Peyer's patch (tissue), 4 donors: ENCODE data around the gene SLC7A11. TPM values are rescaled to one million over a fixed set of nuclear protein-coding genes. Genes with fewer than 3 reads are reported as not detected.

ENCODE experiments used
- DNase-seq, 3 donors: peaks; one replicate each; pipeline ENCODE4 v3.0.0-alpha.2; 2017 to 2019
- H3K27ac ChIP-seq, 4 donors: fragments of 200-600 bp; sonication (generic); one replicate each; pipeline ENCODE4 v1.5.1; 2016 to 2019
- H3K27me3 ChIP-seq, 2 donors: fragments of 200-600 bp; sonication (generic); one replicate each; pipeline ENCODE4 v1.5.1; 2019
- H3K36me3 ChIP-seq, 3 donors: fragments of 200-600 bp; sonication (generic); one replicate each; pipeline ENCODE4 v1.5.1; 2016 to 2019
- H3K4me1 ChIP-seq, 4 donors: fragments of 200-600 bp; sonication (generic); one replicate each; pipeline ENCODE4 v1.5.1; 2016 to 2019
- H3K4me3 ChIP-seq, 4 donors: fragments of 200-600 bp; sonication (generic); 1 replicate in 3 of 4; 2 replicates in 1 of 4; pipeline ENCODE4 v1.5.1; 2016 to 2019; ENCODE audit warnings: mild to moderate bottlenecking in 1 of 4
- H3K9me3 ChIP-seq, 4 donors: fragments of 200-600 bp; sonication (generic); one replicate each; pipeline ENCODE4 v1.5.1; 2016 to 2019; ENCODE audit warnings: mild to moderate bottlenecking in 1 of 4
- CTCF ChIP-seq, 6 experiments: fragments of 450-650 bp in 4 of 6; fragments of 200-600 bp in 2 of 6; sonication (generic) in 1 of 6; IDR thresholded peaks; one replicate each; pipeline ENCODE4 v1.5.1; 2017 to 2019; ENCODE audit warnings: antibody characterized with exemption in 6 of 6, mild to moderate bottlenecking in 3 of 6, moderate library complexity in 1 of 6
- POLR2A ChIP-seq, 2 donors: fragments of 450-650 bp; IDR thresholded peaks; one replicate each; pipeline ENCODE4 v1.5.1; 2017; ENCODE audit warnings: antibody characterized with exemption in 2 of 2, mild to moderate bottlenecking in 2 of 2, moderate library complexity in 2 of 2
- total RNA-seq, 4 donors: library from RNA; depleted of rRNA; stranded (reverse); fragments of >200 nt; gene quantifications; one replicate each; pipeline ENCODE4 v1.1.0, GENCODE V29; 2016

SLC7A11 gene
- total RNA-seq, result under 1 TPM; under 0.01 to 0.88 (median 0.64) TPM

GRCh38 chr4:138242076-138242833 is at the start of gene SLC7A11:
SLC7A11 (minus strand) TSS chr4:138242349; CDS start chr4:138242069, 280 bp downstream.
- no peaks in the 10 kb centered on the region for H3K9me3 ChIP-seq
- DNase-seq, result peak; percentile 27 to 78 (median 62)
- H3K36me3 ChIP-seq, result no peaks in the 10 kb centered on the region
- peak in 3 of 6 experiments; percentile 38 to 50 (median 40) for TF ChIP-seq CTCF (IDR thresholded peaks at IDR 0.05)
- TF ChIP-seq POLR2A (IDR thresholded peaks at IDR 0.05), result peak; percentile 51 to 57
- H3K27me3 ChIP-seq, result no peaks in the 10 kb centered on the region
- no peaks in the 10 kb centered on the region for H3K4me1 ChIP-seq
- peak within 1 kb of the TSS in 3 of 4 donors; percentile 41 to 53 (median 49) for H3K27ac ChIP-seq
- peak within 1 kb of the TSS; percentile 7 to 42 (median 28) for H3K4me3 ChIP-seq

GRCh38 chr4:138291431-138291830 is 49.3 kb upstream of the SLC7A11 start:
- no peaks in the 10 kb centered on the region for H3K4me1 ChIP-seq

GRCh38 chr4:138290805-138291204 is 48.7 kb upstream of the SLC7A11 start:
- no peak overlapping the region for H3K4me3 ChIP-seq
- no peaks in the 10 kb centered on the region for H3K9me3 ChIP-seq
- DNase-seq, result no peak
- H3K4me1 ChIP-seq, result no peaks in the 10 kb centered on the region
- H3K27me3 ChIP-seq, result no peaks in the 10 kb centered on the region
- no peaks in the 10 kb centered on the region for H3K36me3 ChIP-seq
- TF ChIP-seq CTCF (IDR thresholded peaks at IDR 0.05) (no peak), POLR2A (IDR thresholded peaks at IDR 0.05) (no peak)
- no peak overlapping the region for H3K27ac ChIP-seq

More at GRCh38 chr4:138291431-138291830, 49.3 kb upstream of the SLC7A11 start:
- H3K27me3 ChIP-seq, result no peaks in the 10 kb centered on the region
- H3K27ac ChIP-seq, result no peak overlapping the region
- H3K36me3 ChIP-seq, result no peaks in the 10 kb centered on the region
- no peak overlapping the region for H3K4me3 ChIP-seq
- no peaks in the 10 kb centered on the region for H3K9me3 ChIP-seq
- TF ChIP-seq CTCF (IDR thresholded peaks at IDR 0.05) (no peak), POLR2A (IDR thresholded peaks at IDR 0.05) (no peak)
- no peak for DNase-seq

- Histone ChIP-seq H3K4me1 (no peaks in the 10 kb centered on the region), H3K27me3 (no peaks in the 10 kb centered on the region), H3K36me3 (no peaks in the 10 kb centered on the region), H3K9me3 (no peaks in the 10 kb centered on the region), H3K27ac (no peak overlapping the region), H3K4me3 (no peak overlapping the region)
- TF ChIP-seq POLR2A (IDR thresholded peaks at IDR 0.05), result no peak
- no peak for TF ChIP-seq CTCF (IDR thresholded peaks at IDR 0.05)
- no peak for DNase-seq
Measured at GRCh38 chr4:138279286-138279685, 37.1 kb upstream of the SLC7A11 start.

GRCh38 chr4:138277133-138277532 is 35.0 kb upstream of the SLC7A11 start:
- TF ChIP-seq POLR2A (IDR thresholded peaks at IDR 0.05) (no peak), CTCF (IDR thresholded peaks at IDR 0.05) (no peak)
- DNase-seq, result no peak

More at GRCh38 chr4:138277133-138277532, 35.0 kb upstream of the SLC7A11 start:
- no peaks in the 10 kb centered on the region for H3K4me1 ChIP-seq
- H3K27me3 ChIP-seq, result no peaks in the 10 kb centered on the region
- no peak overlapping the region for H3K27ac ChIP-seq
- no peak overlapping the region for H3K4me3 ChIP-seq
- H3K9me3 ChIP-seq, result no peaks in the 10 kb centered on the region
- no peaks in the 10 kb centered on the region for H3K36me3 ChIP-seq
